EL (cell line): ENCODE data around the gene ZBTB7C.
A peak's percentile ranks its signal among the peaks of the same experiment; 100 is the strongest.
"Not testable (repeated sequence)": the region's sequence is repeated elsewhere in the genome, so short reads cannot be mapped to it uniquely, and the experiment has no call there.

Experiments
- DNase-seq: peaks from one replicate; pipeline ENCODE4 v3.0.0-alpha.2; 2016

ZBTB7C gene

DNA sequence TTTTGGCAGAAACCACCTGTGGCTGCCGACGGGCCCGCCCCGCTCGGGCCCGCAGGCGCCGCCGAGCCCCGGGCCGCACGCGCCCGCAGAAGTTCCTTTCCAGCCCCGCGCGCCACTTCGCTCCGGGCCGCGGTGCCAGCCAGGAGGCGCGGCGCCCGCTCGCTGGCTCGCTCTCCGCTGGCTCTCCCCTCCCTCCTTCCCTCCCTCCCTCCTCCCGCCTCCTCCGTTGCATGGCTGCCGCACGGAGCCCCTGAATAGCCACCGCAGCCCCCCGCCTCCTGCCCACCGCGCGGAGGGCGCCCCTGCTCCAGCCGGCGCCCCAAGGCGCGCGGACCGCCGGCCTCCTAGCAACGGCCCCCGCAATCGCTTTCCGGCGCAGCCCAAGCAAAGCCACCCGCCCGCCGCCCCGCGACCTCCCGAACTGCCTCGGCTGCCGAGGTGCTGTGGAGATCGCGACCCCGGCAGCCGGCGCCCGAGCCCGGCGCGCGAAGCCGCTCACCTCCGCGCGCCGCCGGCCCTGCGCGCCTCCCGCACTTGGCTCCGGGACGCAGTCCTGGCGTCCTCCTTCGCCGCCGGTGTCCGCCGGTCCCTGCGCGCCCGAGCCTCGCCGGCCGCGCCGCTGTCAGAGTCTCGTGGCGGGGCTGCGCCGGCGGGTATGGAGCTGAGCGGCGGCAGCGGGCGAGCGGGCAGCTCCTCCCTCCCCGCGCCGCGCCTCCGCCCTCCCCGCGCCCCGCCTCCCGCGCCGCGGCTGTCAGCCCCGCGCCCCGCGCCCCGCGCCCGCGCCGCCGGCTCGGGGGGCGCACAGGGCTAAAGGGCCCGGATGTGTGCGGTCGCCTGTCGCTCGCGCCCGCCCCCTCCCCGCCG is at the start of gene ZBTB7C:
Gene ZBTB7C, minus strand, starts transcription at position 657 of the 864 bp plus-strand sequence.
- DNase-seq: peak; percentile 22

DNA sequence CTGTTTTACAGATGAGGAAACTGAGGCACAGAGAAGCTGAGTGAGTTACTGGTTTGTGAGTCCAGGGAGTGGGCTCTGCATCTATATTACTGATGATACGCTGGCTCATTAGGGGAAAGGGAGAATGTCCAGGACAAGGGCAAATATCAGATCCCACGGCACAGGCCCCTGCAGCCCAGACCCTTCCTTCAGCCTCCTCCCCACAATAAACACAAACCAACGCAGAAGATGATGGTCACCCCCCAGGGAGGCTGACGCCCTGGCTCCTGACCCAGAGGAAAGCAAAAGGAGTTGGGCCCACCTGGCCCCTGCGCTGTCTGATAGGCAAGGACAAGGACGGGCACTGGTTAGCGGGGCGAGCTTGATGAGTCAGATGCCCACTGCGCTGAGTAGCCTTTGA is 47.7 kb upstream of the ZBTB7C start:
- DNase-seq: no peak

- peak; percentile 81 for DNase-seq
These were observed 46.6 kb upstream of the ZBTB7C start for GRCh38 chr18:48455555-48456478.

- no peak for DNase-seq
These were observed 45.1 kb upstream of the ZBTB7C start for GRCh38 chr18:48454261-48454757.

- DNase-seq: no peak
These were observed 44.3 kb upstream of the ZBTB7C start for GRCh38 chr18:48453330-48454066.

GRCh38 chr18:48452861-48453323 is 43.7 kb upstream of the ZBTB7C start:
- no peak for DNase-seq

DNA sequence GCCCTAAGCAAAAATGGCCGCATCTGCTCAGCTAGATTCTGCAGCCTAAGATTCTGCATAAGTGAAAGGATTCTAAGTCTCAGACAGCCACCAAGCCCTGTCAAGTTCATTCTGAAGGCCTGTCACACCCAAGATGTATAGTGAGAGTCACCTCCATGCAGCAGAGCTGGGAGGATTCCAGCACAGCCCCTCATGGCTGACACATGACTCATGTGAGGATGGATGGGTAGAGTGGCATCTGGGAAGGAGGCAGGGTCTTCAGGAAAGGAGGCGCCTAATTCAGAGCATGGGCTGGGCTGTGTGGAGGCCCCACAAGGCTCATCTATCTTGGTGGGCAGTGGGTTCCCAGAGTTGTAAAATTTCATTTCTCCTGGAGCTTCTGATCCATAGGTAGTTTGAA is 41.5 kb upstream of the ZBTB7C start:
- no peak for DNase-seq

DNA sequence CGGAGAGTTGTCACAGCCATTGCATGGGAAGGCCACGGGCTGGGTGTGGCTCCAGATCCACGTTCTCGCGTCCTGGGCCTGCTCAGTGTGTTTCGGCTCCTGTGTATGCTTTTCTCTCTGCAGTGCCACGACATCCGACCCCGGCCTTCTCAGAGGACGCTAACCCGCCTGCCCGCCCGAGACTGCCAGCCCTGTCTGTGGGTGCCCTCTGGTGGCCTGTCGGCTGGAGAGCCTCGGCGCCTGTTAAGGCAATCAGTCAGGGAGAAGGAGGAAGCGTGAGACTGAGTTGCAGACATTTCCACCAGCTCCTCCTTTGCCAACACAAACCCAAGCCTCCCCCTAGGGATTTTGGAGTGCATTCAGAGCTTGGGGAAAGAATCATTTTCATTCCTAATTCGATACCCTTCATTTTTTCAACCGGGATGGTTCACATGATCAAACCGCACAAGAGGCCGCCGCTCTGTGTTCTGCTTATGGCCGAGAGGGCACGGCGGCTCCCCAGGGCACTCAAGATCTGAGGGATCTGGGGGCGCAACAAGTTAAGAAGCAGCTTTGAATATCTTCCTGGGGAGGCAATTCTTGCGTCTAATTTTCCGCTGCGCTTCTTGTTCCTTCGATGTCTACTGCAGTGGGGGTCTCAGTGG is 37.5 kb upstream of the ZBTB7C start:
- DNase-seq: peak; percentile 69

DNA sequence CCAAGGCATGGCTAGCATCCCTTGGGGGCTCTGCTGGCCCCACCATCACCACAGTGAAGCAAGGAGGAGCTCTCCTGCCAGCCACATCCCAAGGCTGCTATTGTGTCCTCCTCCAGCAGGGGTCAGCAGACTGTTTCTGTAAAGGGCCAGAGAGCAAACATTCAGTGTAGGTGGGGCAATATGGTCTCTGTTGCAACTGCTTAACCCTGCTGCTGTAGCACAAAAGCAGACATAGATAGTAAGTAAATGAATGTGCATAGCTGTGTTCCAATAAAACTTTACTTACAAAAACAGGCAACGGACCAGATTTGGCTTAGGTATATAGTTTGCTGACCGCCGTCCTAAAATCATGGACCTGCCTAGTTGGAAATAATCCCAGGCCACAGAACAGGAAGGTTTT is 36.4 kb upstream of the ZBTB7C start:
- peak; percentile 72 for DNase-seq

- no peak for DNase-seq
These were observed 33.6 kb upstream of the ZBTB7C start for GRCh38 chr18:48442761-48443160.

DNA sequence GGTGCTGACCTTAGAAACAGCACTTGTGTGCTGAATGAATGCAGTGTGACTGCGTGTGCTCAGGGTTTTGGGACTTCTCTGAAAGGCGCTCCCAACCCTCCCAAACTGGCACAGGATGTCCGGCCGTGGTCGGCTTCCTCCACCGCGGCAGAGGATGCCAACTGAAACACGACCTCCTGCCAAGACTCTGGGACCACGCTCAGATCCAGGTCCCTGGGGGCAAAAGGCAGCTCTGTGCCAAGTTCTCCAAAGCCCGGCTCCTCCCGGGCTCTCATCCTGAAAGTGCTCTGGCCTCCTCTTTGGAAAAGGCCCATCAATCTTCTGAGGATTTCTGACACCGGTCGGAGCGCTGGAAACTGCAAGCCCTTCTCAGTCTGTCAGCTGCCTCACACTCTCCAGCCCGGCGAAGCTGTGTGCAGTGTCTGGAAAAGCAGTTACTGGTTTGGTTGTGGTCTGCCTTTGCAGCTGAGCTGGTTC is 32.3 kb upstream of the ZBTB7C start:
- no peak for DNase-seq

DNA sequence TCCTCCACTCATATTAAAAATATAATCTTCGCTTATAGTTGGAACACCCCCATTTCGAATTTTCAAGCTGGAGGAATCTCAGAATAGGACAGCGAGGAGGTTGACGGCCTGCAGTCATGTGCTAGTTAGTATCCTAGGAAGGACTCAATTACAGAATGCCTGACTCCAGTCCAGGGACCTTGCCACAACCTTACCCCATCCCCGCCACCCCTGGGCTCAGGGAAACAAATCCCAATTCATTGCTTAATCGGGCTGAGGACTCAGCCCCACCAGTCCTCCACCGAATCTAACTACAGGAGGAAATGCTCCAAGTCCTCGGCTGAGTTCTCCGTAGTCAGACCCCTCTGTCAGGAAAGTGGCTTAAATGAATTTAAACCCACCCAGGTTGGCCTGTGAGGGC is 31.7 kb upstream of the ZBTB7C start:
- no peak for DNase-seq

DNA sequence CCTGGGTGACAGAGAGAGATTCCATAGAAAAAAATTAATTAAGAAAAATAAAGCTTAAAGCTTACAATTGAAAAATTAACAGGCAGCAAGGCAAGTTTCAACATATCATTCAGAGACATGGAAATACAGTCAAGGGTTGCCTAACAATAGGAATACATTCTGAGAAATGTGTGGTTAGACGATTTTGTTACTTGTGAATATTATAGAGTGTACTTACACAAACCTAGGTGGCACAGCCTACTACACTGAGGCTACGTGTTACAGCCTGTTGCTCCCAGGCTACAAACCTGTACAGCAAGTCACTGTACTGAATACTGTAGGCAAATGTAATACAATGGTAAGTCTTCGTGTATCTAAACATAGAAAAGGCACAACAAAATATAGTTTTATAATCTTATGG is 27.7 kb upstream of the ZBTB7C start:
- no peak for DNase-seq

DNA sequence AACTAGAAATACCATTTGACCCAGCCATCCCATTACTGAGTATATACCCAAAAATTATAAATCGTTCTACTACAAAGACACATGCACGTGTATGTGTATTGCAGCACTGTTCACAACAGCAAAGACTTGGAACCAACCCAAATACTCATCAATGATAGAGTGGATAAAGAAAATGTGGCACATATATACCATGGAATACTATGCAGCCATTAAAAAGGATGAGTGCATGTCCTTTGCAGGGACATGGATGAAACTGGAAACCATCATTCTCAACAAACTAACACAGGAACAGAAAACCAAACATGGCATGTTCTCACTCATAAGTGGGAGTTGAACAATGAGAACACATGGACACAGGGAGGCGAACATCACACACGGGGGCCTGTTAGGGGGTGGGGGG is 25.2 kb upstream of the ZBTB7C start:
- DNase-seq: not testable (repeated sequence)

- no peak for DNase-seq
These were observed 24.4 kb upstream of the ZBTB7C start for GRCh38 chr18:48433541-48433940.

DNA sequence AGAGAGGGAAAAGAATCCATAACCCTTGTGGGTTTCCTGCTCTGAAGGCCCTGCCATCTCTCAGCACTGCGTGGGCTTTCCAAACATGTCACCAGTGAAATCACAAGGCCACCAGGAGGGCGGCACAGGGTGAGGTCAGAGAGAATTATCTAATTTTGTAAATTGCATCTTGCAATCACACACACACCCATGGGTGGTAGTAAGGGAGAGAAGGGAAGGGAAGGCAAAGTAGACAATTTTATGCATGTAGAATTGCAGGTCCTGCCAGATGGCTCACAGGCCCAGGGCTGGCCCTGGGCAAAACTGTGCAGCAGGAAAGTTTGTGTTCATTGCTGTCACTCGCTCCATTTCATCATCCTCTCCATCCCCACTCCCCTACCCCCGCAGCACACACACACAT is 21.0 kb upstream of the ZBTB7C start:
- no peak for DNase-seq

DNA sequence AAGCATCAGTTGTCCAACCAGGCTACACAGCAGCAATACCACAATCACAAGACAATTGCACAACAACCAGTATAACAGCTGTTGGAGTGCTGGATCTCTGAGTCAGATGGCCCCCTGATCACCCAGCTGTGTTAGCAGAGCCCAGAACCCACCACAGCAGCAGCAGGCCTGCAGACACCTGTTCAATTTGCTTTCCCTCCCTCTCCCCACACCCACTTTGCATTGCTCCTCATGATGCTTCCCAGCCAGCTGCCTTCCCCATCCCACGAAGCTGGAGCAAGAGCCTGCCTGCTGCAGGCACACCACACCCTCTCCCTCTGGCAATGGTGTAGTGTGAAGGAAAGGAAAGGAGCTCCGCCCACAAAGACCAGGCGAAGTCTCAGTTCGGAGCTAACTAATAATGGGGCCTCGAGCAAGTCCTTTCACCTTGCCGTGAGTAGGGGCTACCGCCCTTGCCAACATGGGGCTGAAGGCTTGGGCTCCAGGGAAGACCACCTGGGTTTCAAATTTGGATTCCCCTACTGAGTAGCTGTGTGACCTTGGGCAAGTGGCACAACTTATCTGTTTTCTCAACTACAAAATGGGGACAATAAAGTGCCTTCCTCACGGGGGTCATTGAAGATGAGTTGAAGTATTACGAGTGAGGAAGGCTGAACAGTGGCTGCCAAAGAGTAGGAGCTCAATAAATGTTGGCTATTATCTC is 19.4 kb upstream of the ZBTB7C start:
- no peak for DNase-seq

DNA sequence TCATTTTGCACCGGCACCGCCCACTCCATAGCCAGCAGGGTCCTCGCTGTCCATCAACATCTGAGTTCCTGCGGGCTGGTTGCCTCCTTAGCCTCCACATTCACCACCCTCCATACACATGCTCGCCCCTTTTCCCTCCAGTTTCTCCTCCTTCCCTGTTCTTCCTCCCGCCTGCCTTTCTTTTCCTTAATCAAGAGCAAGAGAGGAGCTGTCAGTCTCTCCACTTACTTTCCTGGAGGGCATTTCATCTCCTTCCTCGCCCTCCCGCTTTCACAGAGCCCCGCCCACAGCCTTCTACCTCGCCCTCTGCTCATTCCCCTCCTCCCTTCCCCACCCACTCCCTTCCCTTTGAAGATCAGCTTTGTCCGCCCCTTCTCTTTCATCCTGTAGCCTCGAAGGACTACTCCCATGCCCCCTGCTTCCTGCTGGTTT is 13.8 kb upstream of the ZBTB7C start:
- DNase-seq: no peak

DNA sequence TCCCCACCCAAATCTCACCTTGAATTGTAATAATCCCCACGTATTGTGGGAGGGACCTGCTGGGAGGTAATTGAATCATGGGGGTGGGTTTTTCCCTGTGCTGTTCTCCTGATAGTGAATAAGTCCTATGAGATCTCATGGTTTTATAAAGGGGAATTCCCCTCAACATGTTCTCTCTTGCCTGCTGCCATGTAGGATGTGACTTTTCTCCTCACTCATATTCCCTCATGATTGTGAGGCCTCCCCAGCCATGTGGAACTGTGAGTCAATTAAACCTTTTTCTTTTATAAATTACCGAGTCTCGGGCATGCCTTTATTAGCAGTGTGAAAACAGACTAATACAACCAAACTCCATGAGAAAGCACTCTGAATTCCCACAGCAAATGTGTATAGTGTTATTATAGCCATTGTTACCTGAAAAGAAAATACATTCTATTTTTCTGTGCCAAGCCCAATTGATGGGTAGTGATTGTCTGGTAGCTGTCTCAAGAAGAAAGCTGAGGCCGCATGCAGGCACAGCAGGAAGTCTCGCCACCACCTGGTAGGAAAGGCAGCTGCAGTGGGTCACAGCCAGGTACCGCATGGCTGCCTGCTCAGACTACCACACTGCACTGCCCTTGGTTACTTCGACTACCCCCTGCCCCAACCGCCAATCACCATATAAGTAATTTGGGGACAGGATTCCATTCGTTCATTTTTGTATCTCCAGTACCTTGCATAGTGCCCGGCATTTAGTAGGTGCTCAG is 10.3 kb upstream of the ZBTB7C start:
- no peak for DNase-seq

DNA sequence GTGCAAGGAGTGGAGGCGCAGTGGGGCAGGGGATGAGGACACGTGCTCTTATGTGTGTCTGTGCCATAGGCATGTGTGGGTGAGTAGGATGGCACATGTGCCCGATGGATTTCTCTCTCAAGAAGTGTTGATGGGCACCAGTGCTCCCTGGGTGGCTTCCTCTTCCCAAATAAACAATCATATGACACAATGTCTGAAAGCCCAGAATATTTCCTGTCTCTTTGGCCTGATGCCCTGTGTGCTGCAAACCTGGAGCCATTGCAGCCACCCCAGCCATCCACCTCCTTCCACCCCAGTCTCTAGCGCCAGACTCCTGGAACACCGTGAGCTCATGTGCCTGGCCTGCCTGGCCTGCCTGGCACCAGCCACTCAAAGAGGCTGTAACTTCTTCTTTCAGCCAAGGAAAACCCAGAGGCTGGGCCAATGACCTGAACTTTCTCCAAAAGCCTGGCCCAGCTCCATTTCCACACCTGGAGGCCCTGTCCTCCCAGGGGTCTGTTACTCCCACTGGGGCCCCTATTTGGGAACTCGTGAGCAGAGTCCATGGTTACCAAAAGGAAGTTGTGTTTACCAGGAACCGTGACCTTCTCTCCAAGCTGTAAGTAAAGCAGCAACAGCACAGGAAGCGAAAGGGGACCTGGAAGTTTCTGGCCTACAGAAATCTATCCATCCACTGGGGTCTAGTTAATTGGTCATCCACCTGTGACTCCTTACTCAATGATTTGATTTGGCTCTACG is 9.5 kb upstream of the ZBTB7C start:
- DNase-seq: no peak
